GM19099 (cell line): ENCODE measurements around the gene MS4A10.

Experiments
- POLR2A ChIP-seq: IDR thresholded peaks from 3 replicates; pipeline ENCODE4 v1.6.1; 2011; ENCODE audit warnings: low read depth; ENCODE audit not compliant: insufficient read length; ENCODE audit errors: extremely low read depth

MS4A10 gene

GRCh38 chr11:60785136-60785535 is at the start of gene MS4A10:
TSS of gene MS4A10 (plus strand) at chr11:60785333. CDS start at chr11:60790336, 5,003 bp downstream.
- no peak for TF ChIP-seq POLR2A

DNA sequence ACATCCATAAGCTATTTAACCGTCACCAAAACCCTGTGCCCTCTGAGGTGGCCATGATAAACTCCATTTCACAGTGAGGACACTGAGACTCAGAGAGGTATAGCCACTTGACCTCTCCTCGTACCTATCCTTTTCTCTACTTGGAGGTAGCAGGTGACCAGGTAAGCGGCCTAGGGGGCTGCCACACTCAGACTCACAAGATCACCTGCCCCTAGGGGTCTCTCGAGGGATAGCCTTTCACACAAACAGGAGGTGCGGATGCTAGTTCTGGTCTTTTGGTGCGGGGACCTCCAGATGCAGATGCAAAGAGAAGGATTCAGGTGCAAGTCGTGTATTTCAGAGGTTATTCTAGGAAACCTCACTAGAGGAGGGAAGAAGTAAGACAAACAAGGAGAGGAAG is 46.0 kb upstream of the MS4A10 start:
- no peak for TF ChIP-seq POLR2A

DNA sequence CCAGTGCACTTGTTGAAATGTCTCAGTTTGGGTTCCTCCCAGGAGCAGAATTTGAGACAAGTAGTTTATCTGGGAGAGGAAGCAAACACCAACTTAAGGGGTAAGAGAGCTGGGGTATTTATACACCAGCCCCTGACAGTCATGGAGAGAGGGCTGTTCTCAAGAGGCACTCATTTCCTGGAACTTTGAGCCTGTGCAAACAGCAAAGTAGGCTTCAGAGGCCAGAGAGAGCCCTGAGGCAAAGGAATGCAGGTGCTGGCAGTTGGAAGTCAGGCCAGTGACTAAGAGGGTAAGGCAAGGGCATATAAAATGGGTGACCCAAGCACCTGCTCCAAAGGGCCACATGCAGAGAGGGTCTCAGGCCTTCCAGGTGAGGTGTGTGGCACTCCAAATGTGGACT is 44.6 kb upstream of the MS4A10 start:
- TF ChIP-seq POLR2A, result no peak

- no peak for TF ChIP-seq POLR2A
Observed at GRCh38 chr11:60741421-60741820, 43.7 kb upstream of the MS4A10 start.

- TF ChIP-seq POLR2A, result no peak
Observed at GRCh38 chr11:60743058-60743457, 42.1 kb upstream of the MS4A10 start.

- no peak for TF ChIP-seq POLR2A
Observed at GRCh38 chr11:60744114-60744513, 41.0 kb upstream of the MS4A10 start.

GRCh38 chr11:60747359-60747873 is 37.7 kb upstream of the MS4A10 start:
- TF ChIP-seq POLR2A, result no peak

GRCh38 chr11:60748225-60748624 is 36.9 kb upstream of the MS4A10 start:
- TF ChIP-seq POLR2A, result no peak

DNA sequence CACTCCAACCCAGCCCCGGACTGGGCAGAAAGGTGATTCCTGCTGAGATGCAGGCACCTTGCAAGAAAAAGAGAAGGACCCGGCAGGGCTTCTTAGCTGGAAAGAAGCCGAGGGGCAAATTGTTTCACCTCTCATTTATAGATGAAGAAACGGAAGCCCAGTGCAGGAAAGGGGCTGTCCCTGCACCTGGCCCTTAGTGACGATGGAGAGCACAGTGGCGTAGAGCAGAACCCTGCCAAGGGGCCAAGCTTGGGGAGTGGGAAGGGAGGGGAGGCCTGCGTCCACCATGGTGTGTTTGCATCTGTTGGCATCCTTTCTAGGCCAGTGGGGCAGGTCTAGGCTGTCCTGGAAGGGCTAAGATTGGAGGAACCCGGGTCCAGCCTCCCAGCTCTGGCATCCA is 36.3 kb upstream of the MS4A10 start:
- no peak for TF ChIP-seq POLR2A

DNA sequence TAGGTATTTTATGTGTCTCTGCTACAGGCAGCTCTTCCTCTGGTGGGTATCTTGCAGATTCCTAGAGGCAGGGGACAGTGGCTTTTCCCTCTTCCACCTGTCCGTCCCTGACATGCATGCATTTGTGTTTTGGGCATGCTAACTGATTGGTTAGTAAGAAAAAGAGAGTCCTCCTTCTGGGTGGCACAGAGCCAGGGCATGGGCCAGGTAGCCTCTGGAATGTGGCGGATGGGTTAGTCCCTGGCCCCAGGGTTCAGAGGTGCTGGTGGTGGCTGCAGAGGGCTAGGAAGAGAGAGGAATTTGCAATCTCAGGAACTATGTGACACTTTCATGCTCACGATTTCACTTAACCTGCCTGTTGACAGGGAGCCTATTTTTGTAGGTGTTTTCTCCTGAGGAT is 34.2 kb upstream of the MS4A10 start:
- TF ChIP-seq POLR2A, result no peak

DNA sequence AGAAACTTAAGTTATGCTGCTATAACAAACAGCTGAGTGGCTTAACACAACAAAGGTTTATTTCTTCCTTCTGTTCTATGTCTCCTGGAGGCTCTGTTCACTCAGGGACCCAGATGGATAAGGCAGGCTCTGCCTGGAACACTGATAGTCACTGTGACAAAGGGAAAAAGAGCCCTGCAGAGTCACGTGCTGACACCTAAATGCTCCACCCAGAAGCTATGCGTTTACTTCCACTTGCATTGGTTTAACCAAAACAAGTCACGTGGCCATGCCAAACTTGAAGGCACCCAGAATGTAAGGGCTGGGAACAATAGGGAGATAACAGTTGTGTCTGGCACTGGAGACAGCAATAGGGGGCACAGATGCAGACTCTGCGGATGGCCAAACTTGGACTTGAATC is 31.8 kb upstream of the MS4A10 start:
- TF ChIP-seq POLR2A, result no peak

DNA sequence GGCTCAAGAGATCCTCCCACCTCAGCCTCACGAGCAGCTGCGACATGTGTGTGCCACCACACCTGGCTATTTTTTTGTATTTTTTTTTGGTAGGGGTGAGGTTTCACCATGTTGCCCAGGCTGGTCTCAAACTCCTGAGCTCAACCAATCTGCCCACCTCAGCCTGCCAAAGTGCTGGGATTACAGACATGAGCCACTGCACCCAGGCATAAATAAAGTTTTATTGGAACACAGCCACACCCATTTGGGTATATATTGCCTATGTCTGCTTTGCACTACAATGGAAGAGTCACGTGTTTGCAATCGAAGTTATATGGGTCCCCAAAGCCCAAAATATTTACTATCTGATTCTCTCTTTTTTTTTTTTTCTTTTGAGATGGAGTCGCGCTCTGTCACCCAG is 30.2 kb upstream of the MS4A10 start:
- TF ChIP-seq POLR2A, result no peak

GRCh38 chr11:60756307-60757032 is 28.7 kb upstream of the MS4A10 start, which contains the start of gene MS4A15:
TSS of gene MS4A15 (plus strand) at chr11:60756867. CDS start at chr11:60763734, 6,867 bp downstream.
- TF ChIP-seq POLR2A, result no peak

GRCh38 chr11:60757231-60757800 is 27.8 kb upstream of the MS4A10 start:
- no peak for TF ChIP-seq POLR2A

- TF ChIP-seq POLR2A, result no peak
Observed at GRCh38 chr11:60761436-60762190, 23.5 kb upstream of the MS4A10 start.

GRCh38 chr11:60762851-60763691 is 22.1 kb upstream of the MS4A10 start:
- TF ChIP-seq POLR2A, result peak; percentile 48
